GM23338 (cell line): ENCODE results near the gene EPHA3. TPM values are rescaled to one million over a fixed set of nuclear protein-coding genes. Genes with fewer than 3 reads are reported as not detected.

ENCODE experiments used
- ATAC-seq: fragments of 200-7000 bp; cut with Tn5 transposase; 3 replicates; pipeline ENCODE4 v1.9.1; 2020
- DNase-seq: peaks from one replicate; pipeline ENCODE4 v3.0.0-alpha.2; 2015; ENCODE audit warnings: low spot score
- H2AFZ ChIP-seq: fragments of 200-600 bp; sonication (generic); 2 replicates; pipeline ENCODE4 v1.8.0; 2016; ENCODE audit warnings: antibody characterized with exemption, mild to moderate bottlenecking, moderate library complexity
- H3F3A ChIP-seq: fragments of 200-600 bp; sonication (generic); replicated peaks from 2 replicates; pipeline ENCODE4 v1.8.0; 2017; ENCODE audit warnings: antibody characterized with exemption, mixed run types, low read depth
- H3K27ac ChIP-seq: fragments of 200-600 bp; sonication (generic); 2 replicates; pipeline ENCODE4 v1.6.1; 2016; ENCODE audit warnings: low read depth
- H3K27me3 ChIP-seq: fragments of 200-600 bp; sonication (generic); 2 replicates; pipeline ENCODE4 v1.8.0; 2016; ENCODE audit warnings: mild to moderate bottlenecking, mixed run types, moderate library complexity; ENCODE audit not compliant: insufficient read depth
- H3K36me3 ChIP-seq: fragments of 200-600 bp; sonication (generic); 2 replicates; pipeline ENCODE4 v1.8.0; 2016; ENCODE audit warnings: mild to moderate bottlenecking; ENCODE audit not compliant: insufficient read depth
- H3K4me1 ChIP-seq: fragments of 200-600 bp; sonication (generic); 2 replicates; pipeline ENCODE4 v1.8.0; 2016; ENCODE audit warnings: mild to moderate bottlenecking, moderate library complexity; ENCODE audit not compliant: insufficient read depth
- H3K4me2 ChIP-seq: fragments of 200-600 bp; sonication (generic); 2 replicates; pipeline ENCODE4 v1.7.1; 2017; ENCODE audit warnings: mixed run types
- H3K4me3 ChIP-seq: fragments of 200-600 bp; sonication (generic); 2 replicates; pipeline ENCODE4 v1.6.1; 2016; ENCODE audit warnings: mixed run types
- H3K79me2 ChIP-seq: fragments of 200-600 bp; sonication (generic); replicated peaks from 2 replicates; pipeline ENCODE4 v1.8.0; 2017; ENCODE audit warnings: mild to moderate bottlenecking; ENCODE audit not compliant: insufficient read depth
- H3K9me2 ChIP-seq: fragments of 200-600 bp; sonication (generic); 2 replicates; pipeline ENCODE4 v1.8.0; 2017; ENCODE audit not compliant: insufficient read depth
- H4K20me1 ChIP-seq: fragments of 200-600 bp; sonication (generic); replicated peaks from 2 replicates; pipeline ENCODE4 v1.8.0; 2017; ENCODE audit warnings: mild to moderate bottlenecking; ENCODE audit not compliant: insufficient read depth
- H3K27ac Mint-ChIP-seq: 2 replicates; pipeline ENCODE4 v1.8.0; 2020; ENCODE audit warnings: inconsistent platforms, mild to moderate bottlenecking, moderate library complexity, mixed read lengths
- H3K27me3 Mint-ChIP-seq: 3 replicates; pipeline ENCODE4 v1.8.0; 2022; ENCODE audit warnings: low read depth, mild to moderate bottlenecking, moderate library complexity, mixed read lengths, inconsistent platforms; ENCODE audit not compliant: insufficient read depth, poor library complexity
- H3K36me3 Mint-ChIP-seq: 3 replicates; pipeline ENCODE4 v1.8.0; 2021; ENCODE audit warnings: low read depth, mild to moderate bottlenecking, inconsistent platforms, moderate library complexity, mixed read lengths
- H3K4me1 Mint-ChIP-seq: 3 replicates; pipeline ENCODE4 v1.8.0; 2020; ENCODE audit warnings: mild to moderate bottlenecking, inconsistent platforms, mixed read lengths
- H3K4me3 Mint-ChIP-seq: 3 replicates; pipeline ENCODE4 v1.8.0; 2021; ENCODE audit warnings: moderate library complexity, mild to moderate bottlenecking, inconsistent platforms, mixed read lengths
- H3K9me3 Mint-ChIP-seq: 3 replicates; pipeline ENCODE4 v1.8.0; 2020; ENCODE audit warnings: moderate library complexity, mild to moderate bottlenecking, inconsistent platforms, mixed read lengths
- CREB1 ChIP-seq: fragments of 250-450 bp; sonication (Bioruptor Pico); IDR thresholded peaks from 2 replicates; pipeline ENCODE4 v1.5.0; 2020; ENCODE audit warnings: low read depth, mild to moderate bottlenecking, moderate library complexity
- CTCF ChIP-seq, 2 experiments: fragments of 200-600 bp in 1 of 2; sonication (generic) in 1 of 2; conservative IDR thresholded peaks; 2 replicates each; pipeline versions ENCODE4 v1.5.1 to v1.6.1; 2016 to 2017; ENCODE audit warnings: antibody characterized with exemption in 2 of 2, low read depth in 2 of 2, mild to moderate bottlenecking in 2 of 2, moderate library complexity in 1 of 2
- EZH2 ChIP-seq: fragments of 200-600 bp; sonication (generic); IDR thresholded peaks from one replicate; pipeline ENCODE4 v1.8.0; 2017; ENCODE audit warnings: antibody characterized with exemption, mild to moderate bottlenecking, low read depth; ENCODE audit not compliant: unreplicated experiment
- EZH2phosphoT487 ChIP-seq: fragments of 200-600 bp; sonication (generic); IDR thresholded peaks from one replicate; pipeline ENCODE4 v1.8.1; 2018; ENCODE audit warnings: antibody characterized with exemption; ENCODE audit not compliant: unreplicated experiment
- JUNB ChIP-seq: IDR thresholded peaks from one replicate; pipeline ENCODE4 v1.6.1; 2016; ENCODE audit warnings: antibody characterized with exemption; ENCODE audit not compliant: unreplicated experiment
- NANOG ChIP-seq: IDR thresholded peaks from 2 replicates; pipeline ENCODE4 v1.6.1; 2016; ENCODE audit warnings: antibody characterized with exemption, borderline replicate concordance
- POLR2AphosphoS5 ChIP-seq: IDR thresholded peaks from 2 replicates; pipeline ENCODE4 v1.6.1; 2016; ENCODE audit warnings: antibody characterized with exemption, low read depth
- STAT1 ChIP-seq: IDR thresholded peaks from one replicate; pipeline ENCODE4 v1.6.1; 2016; ENCODE audit warnings: antibody characterized with exemption; ENCODE audit not compliant: unreplicated experiment
- ZNF114 ChIP-seq: fragments of 250-450 bp; sonication (Bioruptor Pico); IDR thresholded peaks from 2 replicates; pipeline ENCODE4 v1.5.0; 2020; ENCODE audit warnings: mild to moderate bottlenecking, moderate library complexity
- ZNF331 ChIP-seq: fragments of 250-450 bp; sonication (Bioruptor Pico); IDR thresholded peaks from 2 replicates; pipeline ENCODE4 v1.5.0; 2020; ENCODE audit warnings: low read depth, mild to moderate bottlenecking, moderate library complexity
- ZNF462 ChIP-seq: fragments of 250-450 bp; sonication (Bioruptor Pico); IDR thresholded peaks from 2 replicates; pipeline ENCODE4 v1.5.0; 2020; ENCODE audit warnings: mild to moderate bottlenecking, moderate library complexity
- polyA plus RNA-seq: library from polyadenylated mRNA; unstranded; fragments of >200 nt; fragmentation: Nextera tagmentation; extraction: Ambion mirVana; gene quantifications from 2 replicates; pipeline ENCODE4 v1.2.1, GENCODE V29; 2016
- total RNA-seq: library from RNA; depleted of rRNA; stranded (reverse); fragments of >200 nt; shearing (Covaris generic); gene quantifications from 2 replicates; pipeline ENCODE4 v1.2.3, GENCODE V29; 2014
- TF ChIP-seq, protein P1 (sequence below): IDR thresholded peaks from one replicate; pipeline ENCODE4 v1.6.1; 2018; ENCODE audit warnings: antibody characterized with exemption; ENCODE audit not compliant: unreplicated experiment
- TF ChIP-seq, protein P2 (sequence below): IDR thresholded peaks from 2 replicates; pipeline ENCODE4 v1.6.1; 2016; ENCODE audit warnings: antibody characterized with exemption

Gene EPHA3
- total and polyA plus RNA-seq, 2 experiments from 2014 or later, result 0.05 to 0.21 TPM

DNA sequence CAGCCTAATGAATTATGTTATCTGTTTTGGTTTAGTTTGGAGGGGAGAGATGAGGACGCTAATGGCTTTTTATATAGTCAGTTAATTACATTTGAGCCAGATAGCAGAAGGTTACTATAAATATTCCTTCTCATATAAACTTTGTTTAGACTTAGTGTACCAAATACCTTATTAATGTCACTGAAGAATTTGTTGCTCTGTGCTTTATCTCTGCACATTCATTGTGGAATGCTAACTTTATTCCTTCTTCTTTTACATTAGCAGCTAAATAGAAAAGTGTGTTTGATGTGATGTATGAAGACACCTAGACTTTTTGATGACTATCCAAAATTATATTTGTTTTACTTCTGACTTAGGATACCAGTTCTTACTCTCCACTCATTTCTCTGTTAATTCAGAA, 105.2 kb downstream of the EPHA3 start:
- Mint-ChIP-seq H3K27ac (no peak overlapping the region), H3K4me3 (no peak overlapping the region), H3K27me3 (no peaks in the 10 kb centered on the region), H3K9me3 (no peaks in the 10 kb centered on the region), H3K4me1 (no peaks in the 10 kb centered on the region), H3K36me3 (no peaks in the 10 kb centered on the region)
- Histone ChIP-seq H3K9me2 (no peaks in the 10 kb centered on the region), H3K4me1 (no peaks in the 10 kb centered on the region), H3K27ac (no peak overlapping the region), H3K36me3 (no peaks in the 10 kb centered on the region), H3F3A (no peaks in the 10 kb centered on the region), H2AFZ (no peak overlapping the region), H3K4me2 (no peak overlapping the region), H3K79me2 (no peaks in the 10 kb centered on the region), H3K4me3 (no peak overlapping the region), H3K27me3 (no peaks in the 10 kb centered on the region), H4K20me1 (no peaks in the 10 kb centered on the region)
- no peak for TF ChIP-seq ZNF114 (CRISPR knock-in tag)
- TF ChIP-seq NANOG, result no peak
- TF ChIP-seq JUNB, result no peak
- TF ChIP-seq, protein P1, sequence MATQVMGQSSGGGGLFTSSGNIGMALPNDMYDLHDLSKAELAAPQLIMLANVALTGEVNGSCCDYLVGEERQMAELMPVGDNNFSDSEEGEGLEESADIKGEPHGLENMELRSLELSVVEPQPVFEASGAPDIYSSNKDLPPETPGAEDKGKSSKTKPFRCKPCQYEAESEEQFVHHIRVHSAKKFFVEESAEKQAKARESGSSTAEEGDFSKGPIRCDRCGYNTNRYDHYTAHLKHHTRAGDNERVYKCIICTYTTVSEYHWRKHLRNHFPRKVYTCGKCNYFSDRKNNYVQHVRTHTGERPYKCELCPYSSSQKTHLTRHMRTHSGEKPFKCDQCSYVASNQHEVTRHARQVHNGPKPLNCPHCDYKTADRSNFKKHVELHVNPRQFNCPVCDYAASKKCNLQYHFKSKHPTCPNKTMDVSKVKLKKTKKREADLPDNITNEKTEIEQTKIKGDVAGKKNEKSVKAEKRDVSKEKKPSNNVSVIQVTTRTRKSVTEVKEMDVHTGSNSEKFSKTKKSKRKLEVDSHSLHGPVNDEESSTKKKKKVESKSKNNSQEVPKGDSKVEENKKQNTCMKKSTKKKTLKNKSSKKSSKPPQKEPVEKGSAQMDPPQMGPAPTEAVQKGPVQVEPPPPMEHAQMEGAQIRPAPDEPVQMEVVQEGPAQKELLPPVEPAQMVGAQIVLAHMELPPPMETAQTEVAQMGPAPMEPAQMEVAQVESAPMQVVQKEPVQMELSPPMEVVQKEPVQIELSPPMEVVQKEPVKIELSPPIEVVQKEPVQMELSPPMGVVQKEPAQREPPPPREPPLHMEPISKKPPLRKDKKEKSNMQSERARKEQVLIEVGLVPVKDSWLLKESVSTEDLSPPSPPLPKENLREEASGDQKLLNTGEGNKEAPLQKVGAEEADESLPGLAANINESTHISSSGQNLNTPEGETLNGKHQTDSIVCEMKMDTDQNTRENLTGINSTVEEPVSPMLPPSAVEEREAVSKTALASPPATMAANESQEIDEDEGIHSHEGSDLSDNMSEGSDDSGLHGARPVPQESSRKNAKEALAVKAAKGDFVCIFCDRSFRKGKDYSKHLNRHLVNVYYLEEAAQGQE, result no peak
- no peak for TF ChIP-seq POLR2AphosphoS5
- TF ChIP-seq, protein P2, sequence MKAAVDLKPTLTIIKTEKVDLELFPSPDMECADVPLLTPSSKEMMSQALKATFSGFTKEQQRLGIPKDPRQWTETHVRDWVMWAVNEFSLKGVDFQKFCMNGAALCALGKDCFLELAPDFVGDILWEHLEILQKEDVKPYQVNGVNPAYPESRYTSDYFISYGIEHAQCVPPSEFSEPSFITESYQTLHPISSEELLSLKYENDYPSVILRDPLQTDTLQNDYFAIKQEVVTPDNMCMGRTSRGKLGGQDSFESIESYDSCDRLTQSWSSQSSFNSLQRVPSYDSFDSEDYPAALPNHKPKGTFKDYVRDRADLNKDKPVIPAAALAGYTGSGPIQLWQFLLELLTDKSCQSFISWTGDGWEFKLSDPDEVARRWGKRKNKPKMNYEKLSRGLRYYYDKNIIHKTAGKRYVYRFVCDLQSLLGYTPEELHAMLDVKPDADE, result no peak
- TF ChIP-seq EZH2phosphoT487, result no peak
- TF ChIP-seq ZNF462 (CRISPR knock-in tag), result no peak
- no peak for TF ChIP-seq EZH2
- no peak for TF ChIP-seq CREB1
- no peak for TF ChIP-seq ZNF331 (CRISPR knock-in tag)
- TF ChIP-seq CTCF (conservative IDR thresholded peaks at IDR 0.05; ENCODE audit: low read depth in 2 of 2), result no peak
- no peak for TF ChIP-seq STAT1
- ATAC-seq, result no peak
- no peak for DNase-seq
